ENCODE measurements around the gene TXLNA.

Gene TXLNA

GRCh38 chr1:32208891-32209328 is 29.4 kb downstream of the TXLNA start, which contains the start of gene DCDC2B:
DCDC2B (plus strand) TSS chr1:32209089; CDS start chr1:32209094, 5 bp downstream.
- DNase-seq (ENCODE audit: low read depth, low spot score) = no peak

GRCh38 chr1:32215629-32216480 is 36.4 kb downstream of the TXLNA start:
- DNase-seq (ENCODE audit: low read depth, low spot score) = no peak

GRCh38 chr1:32216566-32216965 is 37.1 kb downstream of the TXLNA start:
- DNase-seq (ENCODE audit: low read depth, low spot score) = no peak

- DNase-seq (ENCODE audit: low read depth, low spot score) = no peak
These were observed 39.5 kb downstream of the TXLNA start for GRCh38 chr1:32219022-32219421.

- DNase-seq (ENCODE audit: low read depth, low spot score) = no peak
These were observed 41.5 kb downstream of the TXLNA start for GRCh38 chr1:32220746-32221580.

GRCh38 chr1:32221581-32221979 is 42.1 kb downstream of the TXLNA start:
- DNase-seq (ENCODE audit: low read depth, low spot score) = no peak

GRCh38 chr1:32221980-32222755 is 42.7 kb downstream of the TXLNA start, which contains the start of the genes EIF3I and TMEM234:
EIF3I (plus strand) TSS chr1:32222407; CDS start chr1:32222442, 35 bp downstream.
TMEM234 (minus strand) TSS chr1:32222353; CDS start chr1:32222322, 31 bp downstream.
- peak; percentile 65 for DNase-seq (ENCODE audit: low read depth, low spot score)

GRCh38 chr1:32223683-32224082 is 44.2 kb downstream of the TXLNA start:
- no peak for DNase-seq (ENCODE audit: low read depth, low spot score)

GRCh38 chr1:32224285-32224684 is 44.8 kb downstream of the TXLNA start:
- no peak for DNase-seq (ENCODE audit: low read depth, low spot score)

GRCh38 chr1:32228771-32229170 is 49.3 kb downstream of the TXLNA start:
- no peak for DNase-seq (ENCODE audit: low read depth, low spot score)

GRCh38 chr1:32231843-32232432 is 52.5 kb downstream of the TXLNA start:
- no peak for DNase-seq (ENCODE audit: low read depth, low spot score)

GRCh38 chr1:32232558-32233304 is 53.3 kb downstream of the TXLNA start:
- no peak for DNase-seq (ENCODE audit: low read depth, low spot score)

- DNase-seq (ENCODE audit: low read depth, low spot score) = no peak
These were observed 55.3 kb downstream of the TXLNA start for GRCh38 chr1:32234792-32235191.

GRCh38 chr1:32239337-32239736 is 59.9 kb downstream of the TXLNA start:
- no peak for DNase-seq (ENCODE audit: low read depth, low spot score)

GRCh38 chr1:32239790-32240139 is 60.3 kb downstream of the TXLNA start:
- DNase-seq (ENCODE audit: low read depth, low spot score) = no peak

GRCh38 chr1:32240140-32240951 is 60.9 kb downstream of the TXLNA start:
- no peak for DNase-seq (ENCODE audit: low read depth, low spot score)

- no peak for DNase-seq (ENCODE audit: low read depth, low spot score)
These were observed 61.7 kb downstream of the TXLNA start for GRCh38 chr1:32241001-32241763.

GRCh38 chr1:32242341-32242851 is 62.9 kb downstream of the TXLNA start:
- DNase-seq (ENCODE audit: low read depth, low spot score) = no peak

- DNase-seq (ENCODE audit: low read depth, low spot score) = no peak
These were observed 67.4 kb downstream of the TXLNA start, which contains the start of gene FAM167B for GRCh38 chr1:32246888-32247273. FAM167B (plus strand) TSS chr1:32247222; CDS start chr1:32247422, 200 bp downstream.

All from smooth muscle cell of the brain vasculature (primary cell).